SK-N-SH treated with all-trans-retinoic acid at 6 μM for 48 hours (cell line): ENCODE data around the gene SLC4A5.

Source experiments
- ATAC-seq: fragments of 200-7000 bp; cut with Tn5 transposase; 3 replicates; pipeline ENCODE4 v1.9.1; 2020; ENCODE audit warnings: mild to moderate bottlenecking, moderate library complexity
- ARNTL ChIP-seq: fragments of 450-650 bp; formaldehyde crosslinking; IDR thresholded peaks from 2 replicates; pipeline ENCODE4 v1.5.0; 2020; ENCODE audit warnings: low read depth, mild to moderate bottlenecking, moderate library complexity, borderline replicate concordance
- BACH2 ChIP-seq: fragments of 250-450 bp; sonication (Bioruptor Pico); IDR thresholded peaks from 2 replicates; pipeline ENCODE4 v1.9.0; 2021; ENCODE audit warnings: mild to moderate bottlenecking, borderline replicate concordance
- CREB5 ChIP-seq: fragments of 250-450 bp; sonication (Bioruptor Pico); IDR thresholded peaks from 2 replicates; pipeline ENCODE4 v1.5.1; 2020; ENCODE audit warnings: low read depth, mild to moderate bottlenecking, moderate library complexity
- CSDC2 ChIP-seq: fragments of 250-450 bp; sonication (Bioruptor Pico); IDR thresholded peaks from 2 replicates; pipeline ENCODE4 v1.5.0; 2020; ENCODE audit warnings: mild to moderate bottlenecking, moderate library complexity
- CSRNP3 ChIP-seq: fragments of 250-450 bp; sonication (Bioruptor Pico); IDR thresholded peaks from 2 replicates; pipeline ENCODE4 v1.5.1; 2021; ENCODE audit warnings: mild to moderate bottlenecking, moderate library complexity
- ESRRG ChIP-seq: fragments of 250-450 bp; sonication (Bioruptor Pico); IDR thresholded peaks from 2 replicates; pipeline ENCODE4 v1.6.1; 2021; ENCODE audit warnings: mild to moderate bottlenecking
- GLIS3 ChIP-seq: fragments of 250-450 bp; sonication (Bioruptor Pico); IDR thresholded peaks from 2 replicates; pipeline ENCODE4 v1.5.0; 2020; ENCODE audit warnings: mild to moderate bottlenecking, moderate library complexity
- ISL1 ChIP-seq: fragments of 250-450 bp; sonication (Bioruptor Pico); IDR thresholded peaks from 2 replicates; pipeline ENCODE4 v2.1.2; 2022; ENCODE audit warnings: mild to moderate bottlenecking, moderate library complexity
- OSR1 ChIP-seq: fragments of 250-450 bp; sonication (Bioruptor Pico); IDR thresholded peaks from 2 replicates; pipeline ENCODE4 v1.8.0; 2022; ENCODE audit warnings: moderate library complexity, mild to moderate bottlenecking, inconsistent platforms
- PATZ1 ChIP-seq: fragments of 250-450 bp; sonication (Bioruptor Pico); IDR thresholded peaks from 2 replicates; pipeline ENCODE4 v1.8.0; 2020; ENCODE audit warnings: mild to moderate bottlenecking, moderate library complexity, borderline replicate concordance
- POU6F1 ChIP-seq: fragments of 250-450 bp; sonication (Bioruptor Pico); IDR thresholded peaks from 2 replicates; pipeline ENCODE4 v1.8.0; 2021; ENCODE audit warnings: low read depth, mild to moderate bottlenecking, moderate library complexity, borderline replicate concordance
- PPARA ChIP-seq: fragments of 250-450 bp; sonication (Bioruptor Pico); IDR thresholded peaks from 2 replicates; pipeline ENCODE4 v1.5.0; 2020; ENCODE audit warnings: mild to moderate bottlenecking, borderline replicate concordance
- RARB ChIP-seq: fragments of 250-450 bp; sonication (Bioruptor Pico); IDR thresholded peaks from 2 replicates; pipeline ENCODE4 v1.8.0; 2021; ENCODE audit warnings: mild to moderate bottlenecking, moderate library complexity
- SNAI2 ChIP-seq: fragments of 250-450 bp; sonication (Bioruptor Pico); IDR thresholded peaks from 2 replicates; pipeline ENCODE4 v1.5.0; 2020; ENCODE audit warnings: mild to moderate bottlenecking, moderate library complexity
- TCF4 ChIP-seq: fragments of 250-450 bp; sonication (Bioruptor Pico); IDR thresholded peaks from 2 replicates; pipeline ENCODE4 v1.8.0; 2021; ENCODE audit warnings: mild to moderate bottlenecking, moderate library complexity, borderline replicate concordance
- TOX ChIP-seq: fragments of 250-450 bp; sonication (Bioruptor Pico); IDR thresholded peaks from 2 replicates; pipeline ENCODE4 v1.8.0; 2021; ENCODE audit warnings: mild to moderate bottlenecking, moderate library complexity, borderline replicate concordance
- TSHZ2 ChIP-seq: fragments of 250-450 bp; sonication (Bioruptor Pico); IDR thresholded peaks from 2 replicates; pipeline ENCODE4 v1.5.0; 2020; ENCODE audit warnings: mild to moderate bottlenecking, moderate library complexity
- ZC3H10 ChIP-seq: fragments of 250-450 bp; sonication (Bioruptor Pico); IDR thresholded peaks from 2 replicates; pipeline ENCODE4 v1.5.1; 2021; ENCODE audit warnings: mild to moderate bottlenecking, moderate library complexity
- ZFP3 ChIP-seq: fragments of 250-450 bp; sonication (Bioruptor Pico); IDR thresholded peaks from 2 replicates; pipeline ENCODE4 v1.5.0; 2020; ENCODE audit warnings: mild to moderate bottlenecking, moderate library complexity
- ZFP30 ChIP-seq: fragments of 450-650 bp; formaldehyde crosslinking; IDR thresholded peaks from 2 replicates; pipeline ENCODE4 v1.5.0; 2022; ENCODE audit warnings: mild to moderate bottlenecking, moderate library complexity
- ZNF565 ChIP-seq: fragments of 450-650 bp; formaldehyde crosslinking; conservative IDR thresholded peaks from 2 replicates; pipeline ENCODE4 v1.5.0; 2020; ENCODE audit warnings: low read depth, mild to moderate bottlenecking, moderate library complexity
- ZNF70 ChIP-seq: fragments of 450-650 bp; formaldehyde crosslinking; IDR thresholded peaks from 2 replicates; pipeline ENCODE4 v1.5.0; 2020; ENCODE audit warnings: mild to moderate bottlenecking, moderate library complexity
- ZNF8 ChIP-seq: fragments of 450-650 bp; formaldehyde crosslinking; IDR thresholded peaks from 2 replicates; pipeline ENCODE4 v1.5.0; 2020; ENCODE audit warnings: mild to moderate bottlenecking, moderate library complexity

SLC4A5 gene

GRCh38 chr2:74259191-74259590 is 84.0 kb downstream of the SLC4A5 start:
- ATAC-seq = no peak
- TF ChIP-seq CSDC2 (CRISPR knock-in tag) (no peak), TOX (CRISPR knock-in tag) (no peak), SNAI2 (CRISPR knock-in tag) (no peak), OSR1 (no peak), PPARA (no peak), CSRNP3 (CRISPR knock-in tag) (no peak), POU6F1 (no peak), GLIS3 (no peak), TCF4 (no peak), ZNF8 (CRISPR knock-in tag) (no peak), TSHZ2 (CRISPR knock-in tag) (no peak), ZNF565 (CRISPR knock-in tag) (no peak), BACH2 (no peak)

GRCh38 chr2:74255660-74256213 is 87.5 kb downstream of the SLC4A5 start:
- TF ChIP-seq ZNF8 (CRISPR knock-in tag) (no peak), PATZ1 (CRISPR knock-in tag) (no peak), CSRNP3 (CRISPR knock-in tag) (no peak), ZC3H10 (CRISPR knock-in tag) (no peak), ZFP30 (CRISPR knock-in tag) (no peak), BACH2 (no peak), ESRRG (no peak), ZNF70 (CRISPR knock-in tag) (no peak), ISL1 (CRISPR knock-in tag) (no peak), ZFP3 (no peak), TSHZ2 (CRISPR knock-in tag) (no peak), SNAI2 (CRISPR knock-in tag) (no peak), CREB5 (CRISPR knock-in tag) (no peak), GLIS3 (no peak), ARNTL (CRISPR knock-in tag) (no peak), TCF4 (no peak), CSDC2 (CRISPR knock-in tag) (no peak), RARB (no peak), TOX (CRISPR knock-in tag) (no peak), PPARA (no peak)
- no peak for ATAC-seq
